Parathyroid adenoma (tissue), 2 donors: ENCODE data around the gene RC3H1.
"Not testable (repeated sequence)": the region's sequence is repeated elsewhere in the genome, so short reads cannot be mapped to it uniquely, and the experiment has no call there.

Experiments used
- H2AFZ ChIP-seq: fragments of 300-600 bp; sonication (generic); one replicate; pipeline ENCODE4 v1.7.0; 2017; ENCODE audit warnings: antibody characterized with exemption, mild to moderate bottlenecking
- H3K27ac ChIP-seq: fragments of 300-600 bp; sonication (generic); one replicate; pipeline ENCODE4 v1.7.0; 2017
- H3K27me3 ChIP-seq: fragments of 300-600 bp; sonication (generic); one replicate; pipeline ENCODE4 v1.7.0; 2017; ENCODE audit warnings: low read length; ENCODE audit not compliant: control insufficient read depth, insufficient read depth
- H3K36me3 ChIP-seq: fragments of 300-600 bp; sonication (generic); one replicate; pipeline ENCODE4 v1.7.0; 2017; ENCODE audit warnings: low read length; ENCODE audit not compliant: control insufficient read depth, insufficient read depth
- H3K4me1 ChIP-seq: fragments of 300-600 bp; sonication (generic); one replicate; pipeline ENCODE4 v1.7.0; 2017; ENCODE audit warnings: control low read depth
- H3K4me2 ChIP-seq: fragments of 300-600 bp; sonication (generic); one replicate; pipeline ENCODE4 v1.7.0; 2017; ENCODE audit warnings: low read length
- H3K4me3 ChIP-seq: fragments of 300-600 bp; sonication (generic); one replicate; pipeline ENCODE4 v1.7.0; 2017; ENCODE audit warnings: low read depth, low read length
- H3K79me2 ChIP-seq: fragments of 300-600 bp; sonication (generic); one replicate; pipeline ENCODE4 v1.7.0; 2017; ENCODE audit warnings: control low read depth
- H3K9ac ChIP-seq: fragments of 300-600 bp; sonication (generic); one replicate; pipeline ENCODE4 v1.7.0; 2017; ENCODE audit warnings: mild to moderate bottlenecking
- H3K9me3 ChIP-seq: fragments of 300-600 bp; sonication (generic); one replicate; pipeline ENCODE4 v1.7.0; 2017; ENCODE audit warnings: low read length; ENCODE audit not compliant: control insufficient read depth
- TF ChIP-seq, protein P1 (sequence below): fragments of 300-600 bp; sonication (generic); IDR thresholded peaks from one replicate; pipeline ENCODE4 v1.7.0; 2017; ENCODE audit warnings: antibody characterized with exemption, mild to moderate bottlenecking
- donor health status: primary hyperparathyroidism.

The RC3H1 gene

DNA sequence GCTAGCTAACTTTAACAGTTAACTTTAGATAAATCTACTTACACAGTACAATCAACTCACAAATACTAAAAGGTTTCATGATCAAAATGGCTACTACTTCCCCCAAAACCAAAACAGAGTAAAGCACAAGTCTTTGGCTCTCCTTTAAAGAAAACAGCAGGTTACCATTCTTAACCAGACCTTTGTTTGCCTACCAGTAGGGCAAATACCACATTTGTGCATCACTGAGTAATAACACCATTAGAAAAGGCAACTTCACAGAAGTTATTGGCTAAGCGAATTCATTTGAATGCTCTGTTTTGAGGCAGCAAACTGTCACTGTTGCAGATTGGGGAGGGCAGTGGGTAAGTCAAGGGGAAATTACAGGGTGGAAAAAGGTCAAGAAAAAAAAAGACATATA lies 87.7 kb downstream of the RC3H1 start:
- no peak overlapping the region for H2AFZ ChIP-seq
- H3K79me2 ChIP-seq = no peaks in the 10 kb centered on the region
- no peak overlapping the region for H3K27ac ChIP-seq
- H3K27me3 ChIP-seq = no peaks in the 10 kb centered on the region
- TF ChIP-seq, protein P1, sequence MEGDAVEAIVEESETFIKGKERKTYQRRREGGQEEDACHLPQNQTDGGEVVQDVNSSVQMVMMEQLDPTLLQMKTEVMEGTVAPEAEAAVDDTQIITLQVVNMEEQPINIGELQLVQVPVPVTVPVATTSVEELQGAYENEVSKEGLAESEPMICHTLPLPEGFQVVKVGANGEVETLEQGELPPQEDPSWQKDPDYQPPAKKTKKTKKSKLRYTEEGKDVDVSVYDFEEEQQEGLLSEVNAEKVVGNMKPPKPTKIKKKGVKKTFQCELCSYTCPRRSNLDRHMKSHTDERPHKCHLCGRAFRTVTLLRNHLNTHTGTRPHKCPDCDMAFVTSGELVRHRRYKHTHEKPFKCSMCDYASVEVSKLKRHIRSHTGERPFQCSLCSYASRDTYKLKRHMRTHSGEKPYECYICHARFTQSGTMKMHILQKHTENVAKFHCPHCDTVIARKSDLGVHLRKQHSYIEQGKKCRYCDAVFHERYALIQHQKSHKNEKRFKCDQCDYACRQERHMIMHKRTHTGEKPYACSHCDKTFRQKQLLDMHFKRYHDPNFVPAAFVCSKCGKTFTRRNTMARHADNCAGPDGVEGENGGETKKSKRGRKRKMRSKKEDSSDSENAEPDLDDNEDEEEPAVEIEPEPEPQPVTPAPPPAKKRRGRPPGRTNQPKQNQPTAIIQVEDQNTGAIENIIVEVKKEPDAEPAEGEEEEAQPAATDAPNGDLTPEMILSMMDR = no peak
- no peaks in the 10 kb centered on the region for H3K9me3 ChIP-seq
- no peaks in the 10 kb centered on the region for H3K36me3 ChIP-seq
- H3K4me1 ChIP-seq = no peaks in the 10 kb centered on the region
- no peak overlapping the region for H3K4me3 ChIP-seq
- no peak overlapping the region for H3K4me2 ChIP-seq
- no peak overlapping the region for H3K9ac ChIP-seq

DNA sequence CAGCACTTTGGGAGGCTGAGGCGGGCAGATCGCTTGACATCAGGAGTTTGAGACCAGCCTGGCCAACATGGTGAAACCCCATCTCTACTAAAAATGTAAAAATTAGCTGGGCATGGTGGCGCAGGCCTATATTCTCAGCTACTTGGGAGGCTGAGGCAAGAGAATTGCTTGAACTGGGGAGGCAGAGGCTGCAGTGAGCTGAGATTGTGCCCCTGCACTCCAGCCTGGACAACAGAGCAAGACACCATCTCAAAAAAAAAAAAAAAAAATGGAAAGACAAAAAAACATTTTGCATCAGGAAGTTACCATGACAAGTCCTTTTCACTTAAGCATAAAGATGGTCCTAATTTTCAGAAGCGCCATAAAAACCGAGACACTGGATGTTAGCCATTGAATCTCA lies 91.6 kb downstream of the RC3H1 start:
- H3K4me3 ChIP-seq, H3K9me3 ChIP-seq, H3K36me3 ChIP-seq, H3K79me2 ChIP-seq, H2AFZ ChIP-seq, H3K9ac ChIP-seq, H3K27ac ChIP-seq, H3K4me2 ChIP-seq, H3K27me3 ChIP-seq, H3K4me1 ChIP-seq: not testable (repeated sequence)

DNA sequence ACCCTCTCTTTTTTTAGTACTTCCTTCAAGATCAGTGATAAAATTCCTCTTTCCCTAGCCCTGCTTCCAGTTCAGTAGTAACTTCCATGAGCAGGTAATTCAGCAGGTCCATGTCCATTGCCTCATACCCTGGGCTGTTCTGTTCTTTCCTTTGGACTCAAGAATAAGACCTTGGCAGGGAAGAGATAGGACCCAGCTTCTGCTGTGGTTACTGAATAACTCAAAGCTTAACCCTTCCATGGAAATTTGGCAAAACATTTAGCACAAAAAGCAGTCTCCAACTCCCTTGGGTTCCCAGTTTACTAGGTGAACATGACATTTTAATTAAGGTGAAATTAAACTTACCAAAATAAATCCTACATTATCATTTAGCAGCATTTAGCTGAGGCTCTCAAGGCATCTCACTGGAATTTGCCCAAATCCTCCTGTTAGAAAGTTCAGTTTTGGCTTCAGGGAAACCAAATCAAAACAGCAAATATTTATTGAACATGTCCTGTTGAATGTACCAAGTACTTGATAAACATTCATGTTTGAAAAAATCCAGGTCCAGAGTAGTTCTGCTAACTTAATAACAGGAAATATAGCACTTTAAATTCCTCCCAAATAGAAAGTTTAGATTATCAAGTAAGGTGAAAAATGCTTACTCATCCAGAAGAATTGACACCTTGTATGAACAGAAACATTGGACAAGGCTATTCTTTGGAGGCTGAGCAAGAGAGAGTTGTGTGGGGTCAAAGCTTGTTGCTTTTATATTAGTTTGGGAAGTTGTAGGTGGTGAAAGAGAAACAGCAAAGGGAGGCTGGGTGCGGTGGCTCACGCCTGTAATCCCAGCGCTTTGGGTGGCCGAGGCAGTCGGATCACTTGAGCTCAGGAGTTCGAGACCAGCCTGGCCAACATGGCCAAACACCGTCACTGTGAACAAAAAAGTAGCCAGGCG lies 96.6 kb downstream of the RC3H1 start:
- Histone ChIP-seq H3K36me3 (no peaks in the 10 kb centered on the region), H3K79me2 (no peaks in the 10 kb centered on the region), H3K9me3 (no peaks in the 10 kb centered on the region), H3K27me3 (no peaks in the 10 kb centered on the region), H3K27ac (no peak overlapping the region), H3K9ac (no peak overlapping the region), H3K4me3 (no peak overlapping the region), H2AFZ (no peak overlapping the region), H3K4me2 (no peak overlapping the region), H3K4me1 (no peaks in the 10 kb centered on the region)
- TF ChIP-seq, protein P1 = no peak

DNA sequence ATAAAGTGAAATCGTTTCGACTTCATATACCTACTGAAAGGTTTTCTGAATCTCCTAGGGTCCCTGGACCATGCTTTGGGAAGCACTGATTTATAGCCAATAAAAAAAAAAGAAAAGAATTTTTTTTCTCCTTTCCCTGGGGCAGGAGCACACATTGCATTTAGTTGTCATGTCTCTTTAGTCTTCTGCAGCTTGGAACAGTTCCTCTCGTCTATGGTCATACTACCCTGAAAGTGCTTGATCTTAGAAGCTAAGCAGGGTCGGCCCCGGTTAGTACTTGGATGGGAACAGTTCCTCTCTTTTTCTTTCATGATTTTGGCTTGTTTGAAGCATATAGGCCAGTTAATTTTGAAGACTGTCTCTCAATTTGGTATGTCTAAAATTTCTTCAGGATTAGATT lies 101.3 kb downstream of the RC3H1 start:
- Histone ChIP-seq H3K9me3 (no peaks in the 10 kb centered on the region), H3K27ac (no peak overlapping the region), H2AFZ (no peak overlapping the region), H3K79me2 (no peaks in the 10 kb centered on the region), H3K36me3 (no peaks in the 10 kb centered on the region), H3K4me1 (no peaks in the 10 kb centered on the region), H3K27me3 (no peaks in the 10 kb centered on the region), H3K9ac (no peak overlapping the region), H3K4me2 (no peak overlapping the region), H3K4me3 (no peak overlapping the region)
- TF ChIP-seq, protein P1 = no peak

DNA sequence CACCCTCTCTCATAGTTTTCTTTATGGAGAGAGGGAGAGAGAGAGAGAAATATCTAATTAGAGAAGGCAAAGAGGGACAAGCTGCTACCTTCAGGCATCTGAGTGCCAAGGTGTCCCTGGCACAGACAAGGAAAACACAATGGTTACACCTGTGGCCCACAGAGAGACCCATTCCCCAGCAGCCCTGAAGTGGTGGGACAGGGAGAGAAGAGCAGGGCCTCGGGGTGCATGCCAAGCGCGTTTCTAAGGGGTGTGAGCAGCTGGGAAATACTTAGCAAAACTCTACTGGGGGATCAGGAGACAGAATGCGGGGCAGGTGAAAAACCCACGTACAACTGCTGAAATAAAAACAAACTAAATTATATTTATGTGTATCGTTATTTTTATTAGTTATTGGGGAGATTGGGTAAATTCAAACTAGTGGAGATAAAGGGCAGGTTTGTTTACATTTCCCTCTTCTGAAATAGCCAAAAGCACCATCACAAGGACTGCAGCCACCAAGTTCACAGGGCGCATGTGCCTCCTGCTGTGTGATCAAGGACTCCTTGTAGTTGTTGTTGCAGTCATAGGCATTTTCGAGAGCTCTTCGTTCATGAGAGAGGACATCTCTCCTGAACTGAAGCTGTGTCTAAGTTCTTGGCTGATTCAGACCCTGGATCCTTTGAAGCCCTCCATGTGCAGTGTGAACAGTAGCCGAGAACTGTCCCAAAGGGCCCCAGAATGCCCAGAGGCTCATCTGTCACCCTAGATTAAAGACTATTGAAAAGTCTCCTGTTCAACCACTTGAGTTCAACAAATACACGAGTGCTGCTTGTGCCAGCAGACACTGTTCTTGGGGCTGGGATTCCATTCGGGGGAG lies 104.3 kb downstream of the RC3H1 start:
- no peak overlapping the region for H3K4me3 ChIP-seq
- H3K4me1 ChIP-seq = no peaks in the 10 kb centered on the region
- no peaks in the 10 kb centered on the region for H3K27me3 ChIP-seq
- no peaks in the 10 kb centered on the region for H3K9me3 ChIP-seq
- no peaks in the 10 kb centered on the region for H3K36me3 ChIP-seq
- H3K79me2 ChIP-seq = no peaks in the 10 kb centered on the region
- H3K4me2 ChIP-seq = no peak overlapping the region
- TF ChIP-seq, protein P1 = no peak
- no peak overlapping the region for H3K27ac ChIP-seq
- H2AFZ ChIP-seq = no peak overlapping the region
- no peak overlapping the region for H3K9ac ChIP-seq
